OCI-LY1 (cell line): Measurements from ENCODE around the gene SKP1.
A peak's percentile ranks its signal among the peaks of the same experiment; 100 is the strongest.

Source experiments
- H2AFZ ChIP-seq: fragments of 200-600 bp; sonication (generic), shearing (Covaris generic); 2 replicates; pipeline ENCODE4 v1.6.0; 2014; ENCODE audit warnings: antibody characterized with exemption, mild to moderate bottlenecking, low read length
- H3F3A ChIP-seq: fragments of 200-600 bp; sonication (generic), shearing (Covaris generic); 2 replicates; pipeline ENCODE4 v1.6.0; 2014; ENCODE audit warnings: mild to moderate bottlenecking, antibody characterized with exemption, low read length, moderate library complexity; ENCODE audit not compliant: insufficient read depth
- H3K27ac ChIP-seq: fragments of 200-600 bp; sonication (generic); 2 replicates; pipeline ENCODE4 v1.5.1; 2014; ENCODE audit warnings: low read length, mixed run types, mild to moderate bottlenecking, low read depth; ENCODE audit not compliant: poor library complexity, severe bottlenecking
- H3K27me3 ChIP-seq: fragments of 200-600 bp; sonication (generic); 2 replicates; pipeline ENCODE4 v1.6.0; 2014; ENCODE audit warnings: antibody characterized with exemption, mild to moderate bottlenecking, low read length, moderate library complexity; ENCODE audit not compliant: insufficient read depth
- H3K36me3 ChIP-seq: fragments of 200-600 bp; sonication (generic); 2 replicates; pipeline ENCODE4 v1.6.1; 2014; ENCODE audit warnings: mild to moderate bottlenecking, antibody characterized with exemption, low read length, moderate library complexity, mixed read lengths; ENCODE audit not compliant: insufficient read depth
- H3K4me1 ChIP-seq: fragments of 200-600 bp; sonication (generic); 2 replicates; pipeline ENCODE4 v1.5.1; 2014; ENCODE audit warnings: mild to moderate bottlenecking, low read length, moderate library complexity; ENCODE audit not compliant: insufficient read depth, severe bottlenecking
- H3K4me2 ChIP-seq: fragments of 200-600 bp; sonication (generic), shearing (Covaris generic); 2 replicates; pipeline ENCODE4 v1.6.1; 2014; ENCODE audit warnings: low read length
- H3K4me3 ChIP-seq: fragments of 200-600 bp; sonication (generic); 2 replicates; pipeline ENCODE4 v1.5.1; 2014; ENCODE audit warnings: low read length, low read depth, mild to moderate bottlenecking, mixed read lengths; ENCODE audit not compliant: poor library complexity, severe bottlenecking
- H3K79me2 ChIP-seq: fragments of 200-600 bp; shearing (Covaris generic); 2 replicates; pipeline ENCODE4 v1.6.1; 2016; ENCODE audit warnings: mixed run types, low read length, mixed read lengths; ENCODE audit not compliant: insufficient read depth
- H3K9ac ChIP-seq: fragments of 200-600 bp; sonication (generic), shearing (Covaris generic); 2 replicates; pipeline ENCODE4 v1.6.1; 2014; ENCODE audit warnings: mild to moderate bottlenecking, low read length, mixed read lengths
- H3K9me2 ChIP-seq: fragments of 200-600 bp; sonication (generic), shearing (Covaris generic); 2 replicates; pipeline ENCODE4 v1.6.1; 2014; ENCODE audit warnings: low read depth, mild to moderate bottlenecking, low read length, mixed read lengths
- H3K9me3 ChIP-seq: fragments of 200-600 bp; shearing (Covaris generic); 2 replicates; pipeline ENCODE4 v1.6.1; 2014; ENCODE audit warnings: low read length, mixed read lengths
- H4K20me1 ChIP-seq: fragments of 200-600 bp; sonication (generic), shearing (Covaris generic); 2 replicates; pipeline ENCODE4 v1.6.0; 2016; ENCODE audit warnings: mild to moderate bottlenecking, low read length; ENCODE audit not compliant: insufficient read depth
- CTCF ChIP-seq: fragments of 200-600 bp; sonication (generic), shearing (Covaris generic); IDR thresholded peaks from 2 replicates; pipeline ENCODE4 v1.5.1; 2017; ENCODE audit warnings: mild to moderate bottlenecking, antibody characterized with exemption, low read length, moderate library complexity, mixed read lengths
- EZH2 ChIP-seq: fragments of 200-600 bp; sonication (generic), shearing (Covaris generic); IDR thresholded peaks from 2 replicates; pipeline ENCODE4 v1.8.0; 2017; ENCODE audit warnings: borderline replicate concordance, mixed run types, mild to moderate bottlenecking, antibody characterized with exemption, low read length, moderate library complexity, mixed read lengths

SKP1 gene

GRCh38 chr5:134115806-134116175 is 61.0 kb downstream of the SKP1 start:
- Histone ChIP-seq H3K9me3 (no peaks in the 10 kb centered on the region), H3K27ac (no peak overlapping the region), H3K9ac (no peak overlapping the region), H2AFZ (no peak overlapping the region), H3K27me3 (no peaks in the 10 kb centered on the region), H3K4me3 (no peak overlapping the region), H3K79me2 (no peaks in the 10 kb centered on the region), H3K4me1 (peaks cover 6% of the 10 kb centered on the region), H3K9me2 (no peaks in the 10 kb centered on the region), H4K20me1 (no peaks in the 10 kb centered on the region), H3K36me3 (no peaks in the 10 kb centered on the region), H3F3A (no peaks in the 10 kb centered on the region), H3K4me2 (peak overlapping the region; percentile 51; the same call in 1 of the 2 replicates)
- TF ChIP-seq EZH2 (no peak), CTCF (no peak)

GRCh38 chr5:134114886-134115805 is 61.6 kb downstream of the SKP1 start:
- no peaks in the 10 kb centered on the region for H4K20me1 ChIP-seq
- H3K9me3 ChIP-seq = no peaks in the 10 kb centered on the region
- no peaks in the 10 kb centered on the region for H3K9me2 ChIP-seq
- no peaks in the 10 kb centered on the region for H3K27me3 ChIP-seq
- no peak overlapping the region for H2AFZ ChIP-seq
- H3K4me1 ChIP-seq = peaks cover 6% of the 10 kb centered on the region
- TF ChIP-seq EZH2 = no peak
- TF ChIP-seq CTCF = no peak
- H3F3A ChIP-seq = no peaks in the 10 kb centered on the region
- no peaks in the 10 kb centered on the region for H3K36me3 ChIP-seq
- H3K79me2 ChIP-seq = no peaks in the 10 kb centered on the region
- H3K9ac ChIP-seq = no peak overlapping the region
- H3K27ac ChIP-seq = no peak overlapping the region
- peak overlapping the region; percentile 52 for H3K4me3 ChIP-seq
- peak overlapping the region; percentile 51 for H3K4me2 ChIP-seq

GRCh38 chr5:134113902-134114875 is 62.6 kb downstream of the SKP1 start, which contains the start of gene TCF7:
Gene TCF7, plus strand, starts transcription at chr5:134114681. Its CDS starts 226 bp downstream, at chr5:134114907.
- no peaks in the 10 kb centered on the region for H3K79me2 ChIP-seq
- no peaks in the 10 kb centered on the region for H3K9me2 ChIP-seq
- TF ChIP-seq CTCF (no peak), EZH2 (no peak)
- H3K4me2 ChIP-seq = peak within 1 kb of the TSS; percentile 92
- no peak within 1 kb of the TSS for H2AFZ ChIP-seq
- H3K36me3 ChIP-seq = no peaks in the 10 kb centered on the region
- H3K4me1 ChIP-seq = peaks cover 6% of the 10 kb centered on the region
- no peaks in the 10 kb centered on the region for H3F3A ChIP-seq
- H3K27ac ChIP-seq = no peak within 1 kb of the TSS
- H3K27me3 ChIP-seq = no peaks in the 10 kb centered on the region
- no peaks in the 10 kb centered on the region for H4K20me1 ChIP-seq
- no peaks in the 10 kb centered on the region for H3K9me3 ChIP-seq
- peak within 1 kb of the TSS; percentile 53 for H3K9ac ChIP-seq
- peak within 1 kb of the TSS; percentile 66 for H3K4me3 ChIP-seq
